ENCODE measurements around the gene RIMKLA. TPM values are rescaled to one million over a fixed set of nuclear protein-coding genes. Genes with fewer than 3 reads are reported as not detected.

RIMKLA gene
- total RNA-seq, 2 experiments from 2014 or later, result 6.7 to 8.9 TPM

DNA sequence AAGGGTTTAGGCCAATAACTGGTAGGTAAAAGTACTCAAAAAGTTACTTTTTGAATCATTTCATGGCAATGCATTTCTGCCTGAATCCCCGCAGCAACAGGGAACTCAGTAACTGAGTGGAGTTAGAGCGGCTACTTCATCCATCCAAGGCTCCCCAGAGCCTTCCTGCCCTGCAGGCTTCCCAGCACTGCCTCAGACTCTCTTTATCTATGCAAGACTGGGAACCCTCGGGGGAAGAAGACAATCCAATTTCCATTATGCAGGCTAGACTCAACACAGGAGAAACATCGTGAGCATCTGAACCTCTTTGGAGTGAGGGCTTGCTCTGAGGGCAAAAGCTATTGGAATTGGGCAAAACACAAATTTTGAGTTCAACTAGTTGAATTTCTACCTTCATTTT lies 52.1 kb downstream of the RIMKLA start:
- Mint-ChIP-seq H3K36me3 (ENCODE audit: low read depth) (no peaks in the 10 kb centered on the region), H3K4me1 (no peaks in the 10 kb centered on the region), H3K9me3 (ENCODE audit: low read depth) (no peaks in the 10 kb centered on the region), H3K27me3 (no peaks in the 10 kb centered on the region), H3K4me3 (no peak overlapping the region), H3K27ac (no peak overlapping the region)
- intact Hi-C loops (cut with DNase I, micrococcal nuclease), result no loop called here
- DNase-seq, result no peak
- ChIA-PET POLR2A (no interaction called here), CTCF (no interaction called here)
- ATAC-seq, result no peak

DNA sequence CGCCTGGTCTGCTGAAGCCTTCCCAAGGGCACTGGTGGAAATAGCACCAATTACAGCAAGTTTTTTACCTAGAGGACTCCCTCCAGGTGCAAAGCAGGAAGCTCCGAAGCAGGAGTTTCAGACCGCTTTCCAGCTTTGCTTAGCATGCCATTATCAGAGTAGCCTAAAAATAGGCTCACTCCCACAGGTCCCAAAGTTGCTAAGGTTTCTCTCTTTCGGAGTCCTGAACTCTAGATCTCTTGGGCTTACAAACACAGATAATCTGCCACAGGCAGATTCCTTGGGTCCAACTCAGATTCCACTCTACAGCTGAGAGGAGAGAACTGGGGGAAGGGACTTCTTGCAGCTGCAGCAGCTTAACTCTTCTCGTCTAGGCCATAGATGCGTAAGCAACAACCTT lies 52.8 kb downstream of the RIMKLA start:
- Mint-ChIP-seq H3K9me3 (ENCODE audit: low read depth) (no peaks in the 10 kb centered on the region), H3K27me3 (no peaks in the 10 kb centered on the region), H3K4me3 (no peak overlapping the region), H3K4me1 (no peaks in the 10 kb centered on the region), H3K27ac (no peak overlapping the region), H3K36me3 (ENCODE audit: low read depth) (no peaks in the 10 kb centered on the region)
- DNase-seq (no peak), ATAC-seq (no peak)
- CTCF ChIA-PET, result no interaction called here
- intact Hi-C loops (cut with DNase I, micrococcal nuclease), result no loop called here
- POLR2A ChIA-PET, result no interaction called here

DNA sequence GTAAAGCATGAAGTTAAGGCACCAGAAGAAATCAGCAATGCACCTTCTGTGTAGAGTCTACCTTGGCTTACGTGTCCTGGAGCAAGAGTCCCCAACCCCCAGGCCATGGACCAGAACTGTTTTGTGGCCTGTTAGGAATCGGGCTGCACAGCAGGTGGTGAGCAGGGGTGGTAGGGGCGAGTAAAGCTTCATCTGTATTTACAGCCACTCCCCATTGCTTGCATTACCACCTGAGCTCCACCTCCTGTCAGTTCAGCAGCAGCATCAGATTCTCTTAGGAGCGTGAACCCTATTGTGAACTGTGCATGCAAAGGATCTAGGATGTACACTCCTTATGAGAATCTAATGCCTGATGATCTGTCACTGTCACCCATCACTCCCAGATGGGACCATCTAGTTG lies 53.7 kb downstream of the RIMKLA start:
- Mint-ChIP-seq H3K27me3 (no peaks in the 10 kb centered on the region), H3K9me3 (ENCODE audit: low read depth) (no peaks in the 10 kb centered on the region), H3K4me1 (no peaks in the 10 kb centered on the region), H3K27ac (no peak overlapping the region), H3K4me3 (no peak overlapping the region), H3K36me3 (ENCODE audit: low read depth) (no peaks in the 10 kb centered on the region)
- intact Hi-C loops (cut with DNase I, micrococcal nuclease), result no loop called here
- ChIA-PET POLR2A (no interaction called here), CTCF (no interaction called here)
- ATAC-seq (no peak), DNase-seq (no peak)

DNA sequence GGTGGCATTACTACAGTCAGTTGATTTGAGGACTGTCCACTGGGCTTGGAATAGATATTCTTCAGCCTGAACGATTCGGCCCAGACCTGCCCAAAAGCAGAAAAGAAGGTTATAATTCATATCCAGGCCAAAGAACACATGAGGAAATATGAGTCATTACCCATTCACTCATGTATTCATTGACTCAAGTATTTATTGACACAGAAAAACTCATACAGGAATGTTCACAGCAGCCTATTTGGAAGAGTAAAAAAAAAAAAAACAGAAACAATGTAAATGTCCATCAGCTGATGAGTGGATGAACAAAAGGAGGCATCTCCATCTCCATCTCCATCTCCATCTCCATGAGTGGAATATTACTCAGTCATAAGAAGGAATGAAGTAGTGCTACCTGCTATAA lies 59.3 kb downstream of the RIMKLA start:
- Mint-ChIP-seq H3K27ac (no peak overlapping the region), H3K36me3 (ENCODE audit: low read depth) (no peaks in the 10 kb centered on the region), H3K27me3 (no peaks in the 10 kb centered on the region), H3K9me3 (ENCODE audit: low read depth) (no peaks in the 10 kb centered on the region), H3K4me1 (no peaks in the 10 kb centered on the region), H3K4me3 (no peak overlapping the region)
- no peak for ATAC-seq
- ChIA-PET POLR2A (no interaction called here), CTCF (no interaction called here)
- no peak for DNase-seq
- intact Hi-C loops (cut with DNase I, micrococcal nuclease), result no loop called here

DNA sequence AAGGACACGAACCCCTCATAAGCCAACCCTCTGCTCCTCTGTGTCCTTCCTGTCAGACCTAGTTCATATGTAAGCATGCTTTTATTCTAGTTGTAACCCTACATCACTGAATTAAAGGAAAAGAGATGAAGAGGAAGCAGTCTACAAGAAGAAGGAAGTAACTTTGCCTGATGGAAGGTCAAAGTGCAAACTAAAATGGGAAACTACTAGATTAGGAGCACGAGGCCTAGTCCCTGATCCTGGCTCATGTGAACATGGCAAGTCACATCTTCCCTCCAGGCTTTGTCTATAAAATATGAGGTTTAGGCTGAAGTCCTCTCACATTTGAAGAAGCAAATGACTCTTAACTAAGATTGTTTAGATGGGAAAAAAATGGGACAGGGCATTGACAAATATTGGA lies 62.1 kb downstream of the RIMKLA start:
- intact Hi-C loops (cut with DNase I, micrococcal nuclease), result no loop called here
- Mint-ChIP-seq H3K27me3 (no peaks in the 10 kb centered on the region), H3K9me3 (ENCODE audit: low read depth) (no peaks in the 10 kb centered on the region), H3K27ac (no peak overlapping the region), H3K4me3 (no peak overlapping the region), H3K4me1 (no peaks in the 10 kb centered on the region), H3K36me3 (ENCODE audit: low read depth) (no peaks in the 10 kb centered on the region)
- DNase-seq, result no peak
- ATAC-seq, result no peak
- POLR2A ChIA-PET, result no interaction called here
- CTCF ChIA-PET, result no interaction called here

DNA sequence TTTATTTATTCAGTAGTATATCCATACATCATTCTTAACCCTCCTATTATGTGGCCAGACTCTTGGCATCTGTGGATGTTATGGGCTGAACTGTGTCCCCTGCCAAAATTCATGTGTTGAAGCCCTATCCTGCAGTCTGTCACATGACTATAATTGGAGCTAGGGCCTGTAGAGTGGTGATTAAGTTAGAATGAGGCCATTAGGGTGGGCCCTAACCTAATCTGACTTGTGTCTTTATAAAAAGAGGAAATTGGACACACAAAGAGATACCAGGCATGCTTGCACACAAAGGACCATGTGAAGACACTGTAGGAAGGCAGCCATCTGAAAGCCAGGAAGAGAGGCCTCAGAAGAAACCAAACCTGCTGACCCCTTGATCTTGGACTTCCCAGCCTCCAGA lies 68.7 kb downstream of the RIMKLA start:
- Mint-ChIP-seq H3K9me3 (ENCODE audit: low read depth) (no peaks in the 10 kb centered on the region), H3K4me1 (peaks cover 5% of the 10 kb centered on the region), H3K27ac (no peak overlapping the region), H3K36me3 (ENCODE audit: low read depth) (no peaks in the 10 kb centered on the region), H3K4me3 (no peak overlapping the region), H3K27me3 (no peaks in the 10 kb centered on the region)
- ATAC-seq, result no peak
- DNase-seq, result no peak
- CTCF ChIA-PET, result no interaction called here
- intact Hi-C loops (cut with DNase I, micrococcal nuclease), result no loop called here
- POLR2A ChIA-PET, result no interaction called here

DNA sequence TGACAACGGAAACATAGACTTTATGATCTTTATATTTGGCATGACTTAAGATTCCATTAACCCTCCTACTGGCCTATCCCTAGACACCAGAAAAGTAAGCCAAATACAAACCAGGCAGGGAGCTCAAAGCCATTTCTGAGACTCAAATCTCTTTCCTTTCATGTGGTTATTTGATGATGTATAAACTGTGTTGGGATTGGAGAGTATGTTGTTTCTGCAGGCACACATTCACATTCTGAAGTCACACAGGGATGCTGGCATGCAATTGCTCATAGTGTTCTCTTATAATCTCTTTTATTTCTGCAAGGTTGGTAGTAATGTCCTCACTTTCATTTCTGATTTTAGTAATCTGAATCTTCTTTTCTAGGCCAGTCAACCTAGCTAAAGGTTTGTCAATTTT lies 69.5 kb downstream of the RIMKLA start:
- no peaks in the 10 kb centered on the region for H3K27me3 Mint-ChIP-seq
- POLR2A ChIA-PET, result no interaction called here
- H3K4me3 Mint-ChIP-seq, result no peak overlapping the region
- H3K27ac Mint-ChIP-seq, result no peak overlapping the region
- no peaks in the 10 kb centered on the region for H3K9me3 Mint-ChIP-seq (ENCODE audit: low read depth)
- CTCF ChIA-PET, result no interaction called here
- no peaks in the 10 kb centered on the region for H3K36me3 Mint-ChIP-seq (ENCODE audit: low read depth)
- peaks cover 8% of the 10 kb centered on the region for H3K4me1 Mint-ChIP-seq
- peak; percentile 84 for ATAC-seq
- DNase-seq, result no peak
- intact Hi-C loops (cut with DNase I, micrococcal nuclease), result loop anchor here in 1 of 2 experiments (10.0 kb wide), 3 partner anchors 935 to 1085 kb away; partner anchors contain the start of genes FOXO6, HYI, MED8 and SZT2

DNA sequence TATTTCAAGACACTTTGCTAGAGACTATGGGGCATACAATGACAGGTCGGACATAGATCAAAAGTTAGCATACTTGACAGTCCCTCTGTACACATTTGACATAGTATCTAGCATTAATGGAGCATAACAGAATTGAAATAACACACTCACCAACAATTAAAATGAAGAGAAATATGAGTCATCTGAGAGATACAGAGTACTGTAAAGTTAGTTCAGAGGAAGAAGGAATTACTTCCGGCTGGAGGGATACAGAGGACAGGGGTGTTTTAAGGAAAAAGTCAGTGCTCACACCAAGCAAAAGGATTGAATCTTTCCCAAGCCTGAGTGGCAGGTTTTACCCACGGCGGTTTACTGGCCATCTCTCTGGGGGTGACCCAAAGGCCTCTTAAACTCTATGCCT lies 72.8 kb downstream of the RIMKLA start:
- no peak for ATAC-seq
- no peaks in the 10 kb centered on the region for H3K9me3 Mint-ChIP-seq (ENCODE audit: low read depth)
- no peak overlapping the region for H3K27ac Mint-ChIP-seq
- DNase-seq, result no peak
- peaks cover 16% of the 10 kb centered on the region for H3K36me3 Mint-ChIP-seq (ENCODE audit: low read depth)
- no peak overlapping the region for H3K4me3 Mint-ChIP-seq
- peaks cover 26% of the 10 kb centered on the region for H3K4me1 Mint-ChIP-seq
- H3K27me3 Mint-ChIP-seq, result no peaks in the 10 kb centered on the region
- POLR2A ChIA-PET, result no interaction called here
- CTCF ChIA-PET, result no interaction called here
- intact Hi-C loops (cut with DNase I, micrococcal nuclease), result loop anchor here in 1 of 2 experiments (10.0 kb wide), 3 partner anchors 931 to 1089 kb away; partner anchors contain the start of genes FOXO6, HYI, MED8 and SZT2

DNA sequence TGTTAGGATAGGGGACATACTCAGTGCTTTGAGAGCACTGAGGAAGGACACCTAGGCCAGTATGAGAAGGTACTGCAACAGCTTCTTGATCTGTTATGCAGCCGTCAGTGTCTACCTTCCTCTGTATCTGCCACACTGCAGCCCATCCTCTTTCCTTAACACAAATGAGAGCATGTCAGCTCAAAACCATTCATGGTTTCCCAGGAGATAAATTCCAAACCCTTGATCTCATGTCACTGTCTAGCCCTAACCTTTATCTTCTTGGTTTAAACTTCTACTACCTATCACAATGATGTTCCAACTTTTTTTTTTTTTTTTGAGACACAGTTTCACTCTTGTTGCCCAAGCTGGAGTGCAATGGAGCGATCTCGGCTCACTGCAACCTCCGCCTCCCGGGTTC lies 73.8 kb downstream of the RIMKLA start:
- H3K4me3 Mint-ChIP-seq, result no peak overlapping the region

DNA sequence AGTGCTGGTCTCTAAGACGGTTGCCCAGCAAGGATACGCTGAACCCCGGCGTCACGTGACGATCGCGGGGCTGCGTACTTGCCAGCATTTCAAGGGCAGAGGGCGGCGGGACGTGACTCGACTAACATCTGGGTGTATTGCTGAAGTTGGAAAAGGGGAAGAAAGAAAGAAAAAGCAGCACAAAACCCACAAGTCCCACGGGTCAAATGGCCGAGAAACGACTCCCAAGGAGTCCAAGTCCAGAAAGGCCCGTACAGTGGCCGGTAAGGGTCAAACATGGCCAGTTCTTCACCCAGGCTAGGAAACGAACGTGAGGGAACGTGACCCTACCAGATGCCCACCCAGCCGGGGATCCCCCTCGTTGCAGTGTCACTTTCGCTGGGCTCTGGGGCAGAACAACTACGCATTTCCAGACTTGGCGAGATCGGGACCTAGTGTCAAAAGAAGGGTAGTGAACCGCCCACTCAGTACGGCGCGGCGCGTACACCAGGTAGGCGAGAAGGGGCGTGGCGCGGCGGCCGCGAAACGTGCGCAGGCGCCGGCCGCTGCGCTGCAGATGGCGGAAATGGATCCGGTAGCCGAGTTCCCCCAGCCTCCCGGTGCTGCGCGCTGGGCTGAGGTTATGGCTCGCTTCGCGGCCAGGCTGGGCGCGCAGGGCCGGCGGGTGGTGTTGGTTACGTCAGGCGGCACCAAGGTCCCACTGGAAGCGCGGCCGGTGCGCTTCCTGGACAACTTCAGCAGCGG lies 75.6 kb downstream of the RIMKLA start, which contains the start of the genes PPCS and ZMYND12:
Gene PPCS (plus strand): TSS at position 534 of the 744 bp plus-strand sequence. CDS start 23 bp downstream, at position 557.
Gene ZMYND12 (minus strand): TSS at position 13 of the 744 bp plus-strand sequence. CDS start 25 bp downstream, outside the sequence.
- peak; percentile 92 for ATAC-seq
- Mint-ChIP-seq H3K27me3 (no peaks in the 10 kb centered on the region), H3K9me3 (ENCODE audit: low read depth) (no peaks in the 10 kb centered on the region), H3K36me3 (ENCODE audit: low read depth) (peaks cover 34% of the 10 kb centered on the region), H3K4me1 (peaks cover 27% of the 10 kb centered on the region), H3K4me3 (peak within 1 kb of the TSS; percentile 80), H3K27ac (peak within 1 kb of the TSS; percentile 99)
- ChIA-PET CTCF (no interaction called here), POLR2A (interaction anchor here (0.7 to 0.9 kb wide), 2 partner anchors 226 to 1062 kb away, joined by 3 to 4 read pairs; partner anchors contain the start of gene YBX1)
- intact Hi-C loops (cut with DNase I, micrococcal nuclease), result loop anchor here (1.0 to 10.0 kb wide), 13 partner anchors 63 to 1474 kb away; partner anchors contain the start of genes FOXJ3 (in 2 of the 2), YBX1 (in 2 of the 2), C1orf50 (in 1 of the 2) and CFAP57 (in 1 of the 2)
- DNase-seq, result peak; percentile 97

More for the DNA sequence above, 73.8 kb downstream of the RIMKLA start:
- peaks cover 28% of the 10 kb centered on the region for H3K4me1 Mint-ChIP-seq
- no peak overlapping the region for H3K27ac Mint-ChIP-seq
- no peak for ATAC-seq
- intact Hi-C loops (cut with DNase I, micrococcal nuclease), result loop anchor here in 1 of 2 experiments (10.0 kb wide), 3 partner anchors 930 to 1090 kb away; partner anchors contain the start of genes FOXO6, HYI, MED8 and SZT2
- H3K9me3 Mint-ChIP-seq (ENCODE audit: low read depth), result no peaks in the 10 kb centered on the region
- DNase-seq, result no peak
- H3K27me3 Mint-ChIP-seq, result no peaks in the 10 kb centered on the region
- H3K36me3 Mint-ChIP-seq (ENCODE audit: low read depth), result peaks cover 24% of the 10 kb centered on the region
- ChIA-PET CTCF (no interaction called here), POLR2A (no interaction called here)

DNA sequence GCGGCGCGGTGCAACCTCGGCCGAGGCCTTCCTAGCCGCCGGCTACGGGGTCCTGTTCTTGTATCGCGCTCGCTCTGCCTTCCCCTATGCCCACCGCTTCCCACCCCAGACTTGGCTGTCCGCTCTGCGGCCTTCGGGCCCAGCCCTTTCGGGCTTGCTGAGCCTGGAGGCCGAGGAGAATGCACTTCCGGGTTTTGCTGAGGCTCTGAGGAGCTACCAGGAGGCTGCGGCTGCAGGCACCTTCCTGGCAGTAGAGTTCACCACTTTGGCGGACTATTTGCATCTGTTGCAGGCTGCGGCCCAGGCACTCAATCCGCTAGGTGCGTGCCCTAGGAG lies 76.1 kb downstream of the RIMKLA start:
- ChIA-PET POLR2A (interaction anchor here (0.7 to 0.9 kb wide), 3 partner anchors 225 to 1062 kb away, joined by 3 to 4 read pairs (median 3); partner anchors contain the start of gene YBX1), CTCF (interaction anchor here (0.6 kb wide), 1 partner anchor 27 kb away, joined by 3 read pairs; no protein-coding TSS in a partner anchor)
- Mint-ChIP-seq H3K9me3 (ENCODE audit: low read depth) (no peaks in the 10 kb centered on the region), H3K4me3 (peak overlapping the region; percentile 80), H3K27me3 (no peaks in the 10 kb centered on the region), H3K36me3 (ENCODE audit: low read depth) (peaks cover 34% of the 10 kb centered on the region), H3K27ac (peak overlapping the region; percentile 99), H3K4me1 (peaks cover 28% of the 10 kb centered on the region)
- ATAC-seq (peak; percentile 61), DNase-seq (peak; percentile 77)
- intact Hi-C loops (cut with DNase I, micrococcal nuclease), result loop anchor here (1.0 to 10.0 kb wide), 13 partner anchors 64 to 1474 kb away; partner anchors contain the start of genes FOXJ3 (in 2 of the 2), YBX1 (in 2 of the 2), C1orf50 (in 1 of the 2) and CFAP57 (in 1 of the 2)

DNA sequence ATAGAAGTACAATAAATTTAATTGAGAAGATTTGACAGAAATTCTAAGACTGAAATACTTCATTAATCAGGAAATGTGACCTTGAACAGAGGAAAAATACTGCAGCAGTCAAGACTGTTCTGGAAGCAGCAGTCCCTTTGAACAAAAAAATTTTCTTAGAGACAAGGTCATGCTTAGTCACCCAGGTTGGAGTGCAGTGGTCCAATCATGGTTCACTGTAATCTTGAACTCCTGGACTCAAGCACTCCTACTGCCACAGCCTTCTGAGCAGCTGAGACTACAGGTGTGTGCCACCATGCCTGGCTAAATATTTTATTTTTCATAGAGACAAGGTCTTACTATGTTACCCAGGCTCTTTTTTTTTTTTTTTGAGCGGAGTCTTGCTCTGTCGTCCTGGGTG lies 80.6 kb downstream of the RIMKLA start:
- ATAC-seq (no peak), DNase-seq (no peak)
- Mint-ChIP-seq H3K36me3 (ENCODE audit: low read depth) (peaks cover 39% of the 10 kb centered on the region), H3K9me3 (ENCODE audit: low read depth) (no peaks in the 10 kb centered on the region), H3K4me3 (no peak overlapping the region), H3K27me3 (no peaks in the 10 kb centered on the region), H3K27ac (no peak overlapping the region), H3K4me1 (peaks cover 42% of the 10 kb centered on the region)
- ChIA-PET CTCF (no interaction called here), POLR2A (no interaction called here)
- intact Hi-C loops (cut with DNase I, micrococcal nuclease), result loop anchor here in 1 of 2 experiments (5.0 kb wide), 1 partner anchor 1246 kb away; the partner anchor contains the start of gene ST3GAL3
